DOHH2 (cell line): Measurements from ENCODE around the gene DAZAP1.

Experiments
- H3F3A ChIP-seq: fragments of 200-600 bp; sonication (generic), shearing (Covaris generic); 2 replicates; pipeline ENCODE4 v1.6.0; 2016; ENCODE audit warnings: antibody characterized with exemption, mild to moderate bottlenecking; ENCODE audit not compliant: control insufficient read depth, insufficient read depth
- H3K27ac ChIP-seq: fragments of 200-600 bp; sonication (generic); 2 replicates; pipeline ENCODE4 v1.5.1; 2014; ENCODE audit warnings: low read depth, mild to moderate bottlenecking, low read length, moderate library complexity
- H3K27me3 ChIP-seq: fragments of 200-600 bp; sonication (generic); 2 replicates; pipeline ENCODE4 v1.6.1; 2014; ENCODE audit warnings: mild to moderate bottlenecking, low read length, mixed read lengths; ENCODE audit not compliant: control insufficient read depth
- H3K36me3 ChIP-seq: fragments of 200-600 bp; sonication (generic); 2 replicates; pipeline ENCODE4 v1.6.1; 2014; ENCODE audit warnings: mild to moderate bottlenecking, low read length, moderate library complexity, mixed read lengths; ENCODE audit not compliant: control insufficient read depth
- H3K4me1 ChIP-seq: fragments of 200-600 bp; sonication (generic); 2 replicates; pipeline ENCODE4 v1.6.1; 2014; ENCODE audit warnings: mild to moderate bottlenecking, low read length, mixed read lengths; ENCODE audit not compliant: control insufficient read depth
- H3K4me2 ChIP-seq: fragments of 200-600 bp; sonication (generic); 2 replicates; pipeline ENCODE4 v1.6.0; 2014; ENCODE audit warnings: mild to moderate bottlenecking, low read length, moderate library complexity
- H3K4me3 ChIP-seq: fragments of 200-600 bp; sonication (generic); 2 replicates; pipeline ENCODE4 v1.5.1; 2014; ENCODE audit warnings: mild to moderate bottlenecking, low read length, mixed read lengths
- H3K79me2 ChIP-seq: fragments of 200-600 bp; sonication (generic); 2 replicates; pipeline ENCODE4 v1.6.1; 2014; ENCODE audit warnings: mild to moderate bottlenecking, low read length, mixed read lengths; ENCODE audit not compliant: control insufficient read depth
- H3K9me2 ChIP-seq: fragments of 200-600 bp; sonication (generic); replicated peaks from 2 replicates; pipeline ENCODE4 v1.6.1; 2014; ENCODE audit warnings: mild to moderate bottlenecking, low read length, mixed read lengths; ENCODE audit not compliant: control insufficient read depth
- H3K9me3 ChIP-seq: fragments of 200-600 bp; sonication (generic); 2 replicates; pipeline ENCODE4 v1.6.1; 2014; ENCODE audit warnings: antibody characterized with exemption, low read length, mixed read lengths; ENCODE audit not compliant: control insufficient read depth, insufficient read depth
- H4K20me1 ChIP-seq: fragments of 200-600 bp; sonication (generic); 2 replicates; pipeline ENCODE4 v1.6.0; 2014; ENCODE audit warnings: low read depth, mild to moderate bottlenecking, antibody characterized with exemption, low read length, moderate library complexity; ENCODE audit not compliant: control insufficient read depth, insufficient read depth
- CTCF ChIP-seq: fragments of 200-600 bp; sonication (generic); IDR thresholded peaks from one replicate; pipeline ENCODE4 v1.5.1; 2014; ENCODE audit warnings: antibody characterized with exemption, mild to moderate bottlenecking, low read depth, low read length; ENCODE audit not compliant: poor library complexity, severe bottlenecking
- EZH2phosphoT487 ChIP-seq: fragments of 200-600 bp; sonication (generic); IDR thresholded peaks from 2 replicates; pipeline ENCODE4 v1.6.1; 2017; ENCODE audit warnings: borderline replicate concordance, mild to moderate bottlenecking, antibody characterized with exemption, low read length, moderate library complexity, mixed read lengths

The DAZAP1 gene

GRCh38 chr19:1379126-1379905 is 28.1 kb upstream of the DAZAP1 start:
- no peak for TF ChIP-seq CTCF
- no peak for TF ChIP-seq EZH2phosphoT487
- peaks cover 1% of the 10 kb centered on the region; the same call in 1 of the 2 replicates for H3F3A ChIP-seq
- H3K79me2 ChIP-seq = peaks cover 6% of the 10 kb centered on the region
- no peak overlapping the region for H3K4me2 ChIP-seq
- H3K4me3 ChIP-seq = no peak overlapping the region
- H3K27ac ChIP-seq = no peak overlapping the region
- no peaks in the 10 kb centered on the region for H4K20me1 ChIP-seq
- peaks cover 9% of the 10 kb centered on the region for H3K36me3 ChIP-seq
- no peaks in the 10 kb centered on the region for H3K9me3 ChIP-seq
- peaks cover 6% of the 10 kb centered on the region for H3K4me1 ChIP-seq
- no peaks in the 10 kb centered on the region for H3K27me3 ChIP-seq
- H3K9me2 ChIP-seq = no peaks in the 10 kb centered on the region

GRCh38 chr19:1379961-1380489 is 27.4 kb upstream of the DAZAP1 start:
- TF ChIP-seq EZH2phosphoT487 (no peak), CTCF (no peak)
- Histone ChIP-seq H3K79me2 (peaks cover 13% of the 10 kb centered on the region), H3K9me2 (no peaks in the 10 kb centered on the region), H3K36me3 (peaks cover 10% of the 10 kb centered on the region), H3K4me1 (peaks cover 13% of the 10 kb centered on the region), H3K4me2 (no peak overlapping the region), H3K27ac (no peak overlapping the region), H3K4me3 (no peak overlapping the region), H3K27me3 (no peaks in the 10 kb centered on the region), H3F3A (peaks cover 3% of the 10 kb centered on the region; the same call in 1 of the 2 replicates), H4K20me1 (no peaks in the 10 kb centered on the region), H3K9me3 (no peaks in the 10 kb centered on the region)

- no peaks in the 10 kb centered on the region for H3K27me3 ChIP-seq
These were observed 25.1 kb upstream of the DAZAP1 start for GRCh38 chr19:1382250-1382649.

More at GRCh38 chr19:1382250-1382649, 25.1 kb upstream of the DAZAP1 start:
- TF ChIP-seq CTCF = no peak
- no peak for TF ChIP-seq EZH2phosphoT487
- Histone ChIP-seq H3K36me3 (peaks cover 13% of the 10 kb centered on the region), H3K79me2 (peaks cover 35% of the 10 kb centered on the region), H4K20me1 (no peaks in the 10 kb centered on the region), H3F3A (peaks cover 3% of the 10 kb centered on the region; the same call in 1 of the 2 replicates), H3K9me3 (no peaks in the 10 kb centered on the region), H3K4me1 (peaks cover 15% of the 10 kb centered on the region), H3K9me2 (no peaks in the 10 kb centered on the region), H3K27ac (no peak overlapping the region), H3K4me3 (no peak overlapping the region), H3K4me2 (no peak overlapping the region)
